ENCODE measurements around the gene SERP2. TPM values are rescaled to one million over a fixed set of nuclear protein-coding genes. Genes with fewer than 3 reads are reported as not detected.
A peak's percentile ranks its signal among the peaks of the same experiment; 100 is the strongest.
"Not testable (repeated sequence)": the region's sequence is repeated elsewhere in the genome, so short reads cannot be mapped to it uniquely, and the experiment has no call there.

Gene SERP2
- total RNA-seq (under 1 TPM in 3 of 5 donors, not detected in 2; 0.44 to 0.65 (median 0.47) TPM), total RNA-seq (0 to 0.73 (median 0.12) reads per million in 29 experiments)
- 0.59 TPM for total RNA-seq (2013)

GRCh38 chr13:44373601-44374347 is at the start of gene SERP2:
Gene SERP2 (plus strand): TSS chr13:44373824. CDS start chr13:44374026, 202 bp downstream.
- DNase-seq (peak in 3 of 35 experiments; percentile 1 to 5 (median 4)), ATAC-seq (replicated peaks in 1 of 4) (peak in 3 of 4 experiments; percentile 29 to 36 (median 32))
- no peaks in the 10 kb centered on the region for H3K9me3 ChIP-seq
- 8% methylated on average over 62 of the region's 83 CpGs for WGBS (ENCODE audit: insufficient coverage)
- H3K4me3 Mint-ChIP-seq: peak within 1 kb of the TSS; percentile 11 to 48 (median 31)
- H3K4me1 ChIP-seq (ENCODE audit: control insufficient read depth in 1 of 2, extremely low read depth in 1 of 2, insufficient read depth in 2 of 2, low read length in 2 of 2): peaks cover 0 to 2% of the 10 kb centered on the region in 2 experiments
- no peak within 1 kb of the TSS for H3K27ac Mint-ChIP-seq
- no peaks in the 10 kb centered on the region for H3K9me3 Mint-ChIP-seq
- H3K36me3 ChIP-seq (ENCODE audit: control insufficient read depth in 2 of 2, extremely low read depth in 1 of 2, insufficient read depth in 1 of 2, low read length in 1 of 2): no peaks in the 10 kb centered on the region
- POLR2A ChIA-PET: no interaction called here
- no peaks in the 10 kb centered on the region for H3K36me3 Mint-ChIP-seq
- H3K4me3 ChIP-seq (ENCODE audit: control insufficient read depth in 1 of 2, extremely low read depth in 1 of 2, low read length in 1 of 2): peak within 1 kb of the TSS in 1 of 2 donors; percentile 83
- CTCF ChIA-PET: interaction anchor here in 1 of 2 donors (0.5 kb wide), 1 partner anchor 350 kb away, joined by 3 read pairs; no protein-coding TSS in a partner anchor
- no peak within 1 kb of the TSS for H3K27ac ChIP-seq (ENCODE audit: low read length)
- H3K27me3 ChIP-seq (replicated peaks in 1 of 2; ENCODE audit: control insufficient read depth in 2 of 2, extremely low read depth in 1 of 2, insufficient read depth in 2 of 2, low read length in 1 of 2): peaks cover 0 to 23% of the 10 kb centered on the region in 2 experiments
- H3K4me1 Mint-ChIP-seq: peaks cover 0 to 6% (median 3%) of the 10 kb centered on the region in 3 donors
- peaks cover 20 to 36% of the 10 kb centered on the region in 2 donors for H3K27me3 Mint-ChIP-seq

GRCh38 chr13:44326961-44327360 is 46.7 kb upstream of the SERP2 start:
- 75% methylated on average over 1 of the region's 2 CpGs for WGBS (ENCODE audit: insufficient coverage)
- POLR2A ChIA-PET: no interaction called here
- no peaks in the 10 kb centered on the region for H3K4me1 Mint-ChIP-seq
- no peaks in the 10 kb centered on the region for H3K36me3 Mint-ChIP-seq
- peaks cover 0 to 2% (median 0%) of the 10 kb centered on the region in 3 donors for H3K9me3 Mint-ChIP-seq
- H3K27ac Mint-ChIP-seq: no peak overlapping the region
- H3K4me1 ChIP-seq (ENCODE audit: control insufficient read depth in 1 of 2, extremely low read depth in 1 of 2, insufficient read depth in 2 of 2, low read length in 2 of 2): no peaks in the 10 kb centered on the region
- peaks cover 4 to 10% of the 10 kb centered on the region in 2 donors for H3K27me3 Mint-ChIP-seq
- H3K27me3 ChIP-seq (replicated peaks in 1 of 2; ENCODE audit: control insufficient read depth in 2 of 2, extremely low read depth in 1 of 2, insufficient read depth in 2 of 2, low read length in 1 of 2): peaks cover 0 to 12% of the 10 kb centered on the region in 2 experiments
- CTCF ChIA-PET: no interaction called here
- no peaks in the 10 kb centered on the region for H3K36me3 ChIP-seq (ENCODE audit: control insufficient read depth in 2 of 2, extremely low read depth in 1 of 2, insufficient read depth in 1 of 2, low read length in 1 of 2)
- no peak overlapping the region for H3K4me3 ChIP-seq (ENCODE audit: control insufficient read depth in 1 of 2, extremely low read depth in 1 of 2, low read length in 1 of 2)
- no peak overlapping the region for H3K4me3 Mint-ChIP-seq
- H3K9me3 ChIP-seq: no peaks in the 10 kb centered on the region
- H3K27ac ChIP-seq (ENCODE audit: low read length): no peak overlapping the region
- DNase-seq (no peak), ATAC-seq (replicated peaks in 1 of 4) (peak in 1 of 4 experiments; percentile 9)

- H3K4me1 Mint-ChIP-seq; H3K27ac Mint-ChIP-seq; H3K4me3 Mint-ChIP-seq; POLR2A ChIA-PET; DNase-seq; H3K9me3 ChIP-seq; H3K36me3 Mint-ChIP-seq; ATAC-seq (replicated peaks in 1 of 4); CTCF ChIA-PET; H3K27ac ChIP-seq (ENCODE audit: low read length); H3K4me3 ChIP-seq (ENCODE audit: control insufficient read depth in 1 of 2, extremely low read depth in 1 of 2, low read length in 1 of 2); H3K4me1 ChIP-seq (ENCODE audit: control insufficient read depth in 1 of 2, extremely low read depth in 1 of 2, insufficient read depth in 2 of 2, low read length in 2 of 2); H3K36me3 ChIP-seq (ENCODE audit: control insufficient read depth in 2 of 2, extremely low read depth in 1 of 2, insufficient read depth in 1 of 2, low read length in 1 of 2); H3K9me3 Mint-ChIP-seq: not testable (repeated sequence)
- peaks cover 0 to 10% of the 10 kb centered on the region in 2 experiments for H3K27me3 ChIP-seq (replicated peaks in 1 of 2; ENCODE audit: control insufficient read depth in 2 of 2, extremely low read depth in 1 of 2, insufficient read depth in 2 of 2, low read length in 1 of 2)
- H3K27me3 Mint-ChIP-seq: peaks cover 4 to 10% of the 10 kb centered on the region in 2 donors
Observed at GRCh38 chr13:44329041-44329440, 44.6 kb upstream of the SERP2 start.

- Mint-ChIP-seq H3K4me1 (peaks cover 0 to 6% (median 0%) of the 10 kb centered on the region in 3 donors), H3K36me3 (no peaks in the 10 kb centered on the region), H3K9me3 (no peaks in the 10 kb centered on the region), H3K27me3 (peaks cover 4 to 10% of the 10 kb centered on the region in 2 donors), H3K27ac (no peak overlapping the region), H3K4me3 (no peak overlapping the region)
- Histone ChIP-seq H3K4me1 (ENCODE audit: control insufficient read depth in 1 of 2, extremely low read depth in 1 of 2, insufficient read depth in 2 of 2, low read length in 2 of 2) (no peaks in the 10 kb centered on the region), H3K36me3 (ENCODE audit: control insufficient read depth in 2 of 2, extremely low read depth in 1 of 2, insufficient read depth in 1 of 2, low read length in 1 of 2) (no peaks in the 10 kb centered on the region), H3K27me3 (replicated peaks in 1 of 2; ENCODE audit: control insufficient read depth in 2 of 2, extremely low read depth in 1 of 2, insufficient read depth in 2 of 2, low read length in 1 of 2) (peaks cover 0 to 8% of the 10 kb centered on the region in 2 experiments), H3K27ac (ENCODE audit: low read length) (no peak overlapping the region), H3K4me3 (ENCODE audit: control insufficient read depth in 1 of 2, extremely low read depth in 1 of 2, low read length in 1 of 2) (no peak overlapping the region), H3K9me3 (no peaks in the 10 kb centered on the region)
- ATAC-seq (replicated peaks in 1 of 4): no peak
- POLR2A ChIA-PET: interaction anchor here in 1 of 2 donors (0.6 kb wide), 1 partner anchor 62 kb away, joined by 5 read pairs; no protein-coding TSS in a partner anchor
- DNase-seq: no peak
- CTCF ChIA-PET: no interaction called here
- 79% methylated on average over 8 of the region's 10 CpGs for WGBS (ENCODE audit: insufficient coverage)
Observed at GRCh38 chr13:44329909-44330545, 43.6 kb upstream of the SERP2 start.

GRCh38 chr13:44331446-44331845 is 42.2 kb upstream of the SERP2 start:
- Histone ChIP-seq H3K4me3 (ENCODE audit: control insufficient read depth in 1 of 2, extremely low read depth in 1 of 2, low read length in 1 of 2) (no peak overlapping the region), H3K9me3 (no peaks in the 10 kb centered on the region), H3K4me1 (ENCODE audit: control insufficient read depth in 1 of 2, extremely low read depth in 1 of 2, insufficient read depth in 2 of 2, low read length in 2 of 2) (no peaks in the 10 kb centered on the region), H3K27ac (ENCODE audit: low read length) (no peak overlapping the region), H3K27me3 (replicated peaks in 1 of 2; ENCODE audit: control insufficient read depth in 2 of 2, extremely low read depth in 1 of 2, insufficient read depth in 2 of 2, low read length in 1 of 2) (peaks cover 0 to 8% of the 10 kb centered on the region in 2 experiments), H3K36me3 (ENCODE audit: control insufficient read depth in 2 of 2, extremely low read depth in 1 of 2, insufficient read depth in 1 of 2, low read length in 1 of 2) (no peaks in the 10 kb centered on the region)
- Mint-ChIP-seq H3K27me3 (peaks cover 0 to 10% of the 10 kb centered on the region in 2 donors), H3K9me3 (no peaks in the 10 kb centered on the region), H3K36me3 (no peaks in the 10 kb centered on the region), H3K4me3 (no peak overlapping the region), H3K4me1 (peaks cover 0 to 6% (median 0%) of the 10 kb centered on the region in 3 donors), H3K27ac (no peak overlapping the region)
- POLR2A ChIA-PET: no interaction called here
- no CpG with 5 or more reads among the region's 4 CpGs for WGBS (ENCODE audit: insufficient coverage)
- DNase-seq (no peak), ATAC-seq (replicated peaks in 1 of 4) (no peak)
- CTCF ChIA-PET: no interaction called here

GRCh38 chr13:44331912-44332851 is 41.4 kb upstream of the SERP2 start:
- H3K4me1 ChIP-seq (ENCODE audit: control insufficient read depth in 1 of 2, extremely low read depth in 1 of 2, insufficient read depth in 2 of 2, low read length in 2 of 2): no peaks in the 10 kb centered on the region
- ChIA-PET POLR2A (no interaction called here), CTCF (no interaction called here)
- Mint-ChIP-seq H3K4me1 (peaks cover 0 to 10% (median 0%) of the 10 kb centered on the region in 3 donors), H3K36me3 (no peaks in the 10 kb centered on the region), H3K4me3 (no peak overlapping the region), H3K27ac (no peak overlapping the region), H3K27me3 (peaks cover 0 to 10% of the 10 kb centered on the region in 2 donors), H3K9me3 (no peaks in the 10 kb centered on the region)
- DNase-seq (no peak), ATAC-seq (replicated peaks in 1 of 4) (no peak)
- H3K36me3 ChIP-seq (ENCODE audit: control insufficient read depth in 2 of 2, extremely low read depth in 1 of 2, insufficient read depth in 1 of 2, low read length in 1 of 2): no peaks in the 10 kb centered on the region
- H3K9me3 ChIP-seq: no peaks in the 10 kb centered on the region
- H3K27me3 ChIP-seq (replicated peaks in 1 of 2; ENCODE audit: control insufficient read depth in 2 of 2, extremely low read depth in 1 of 2, insufficient read depth in 2 of 2, low read length in 1 of 2): peaks cover 0 to 4% of the 10 kb centered on the region in 2 experiments
- 67% methylated on average over 6 of the region's 7 CpGs for WGBS (ENCODE audit: insufficient coverage)
- no peak overlapping the region for H3K4me3 ChIP-seq (ENCODE audit: control insufficient read depth in 1 of 2, extremely low read depth in 1 of 2, low read length in 1 of 2)
- H3K27ac ChIP-seq (ENCODE audit: low read length): no peak overlapping the region

Measured in T-cell (primary cell).